ENCODE results near the gene CSRNP3.

- no peak for TF ChIP-seq EZH2 (IDR thresholded peaks at IDR 0.05)
- no peak for TF ChIP-seq POLR2AphosphoS5 (IDR thresholded peaks at IDR 0.05; ENCODE audit: borderline replicate concordance, low read depth, low read length)
Observed at GRCh38 chr2:165648801-165649200, 179.3 kb downstream of the CSRNP3 start.

Data from SK-N-MC (cell line).